ENCODE measurements around the gene TCEA2. TPM values are rescaled to one million over a fixed set of nuclear protein-coding genes. Genes with fewer than 3 reads are reported as not detected.

TCEA2 gene
- total RNA-seq, 1 experiment from 2014 or later = 38.5 TPM

GRCh38 chr20:64057628-64058498 is 5.1 kb upstream of the TCEA2 start:
- POLR2A ChIA-PET = interaction anchor here (0.5 kb wide), 1 partner anchor 111 kb away, joined by 3 read pairs; no protein-coding TSS in a partner anchor
- intact Hi-C loops (cut with micrococcal nuclease; ENCODE audit: unreplicated experiment) = no loop called here
- peak overlapping the region; percentile 68; the same call in 1 of the 2 replicates for H3K27ac ChIP-seq (ENCODE audit: low read length)

GRCh38 chr20:64058536-64058935 is 4.5 kb upstream of the TCEA2 start:
- POLR2A ChIA-PET = interaction anchor here (0.6 kb wide), 1 partner anchor 23 kb away, joined by 4 read pairs; no protein-coding TSS in a partner anchor
- in situ Hi-C loops (cut with HindIII; ENCODE audit: low pct_unique_long_range_greater_than_20kb, low sequenced_read_pairs) (no loop called here), intact Hi-C loops (cut with micrococcal nuclease; ENCODE audit: unreplicated experiment) (no loop called here)
- Histone ChIP-seq H3K27ac (ENCODE audit: low read length) (no peak overlapping the region), H3K36me3 (ENCODE audit: control insufficient read depth, insufficient read depth, low read length) (no peaks in the 10 kb centered on the region), H3K4me1 (ENCODE audit: control insufficient read depth, insufficient read depth, low read length) (peaks cover 49% of the 10 kb centered on the region), H3K4me3 (ENCODE audit: low read depth in 2 of 2, low read length in 2 of 2) (no peak overlapping the region), H3K9me3 (ENCODE audit: control insufficient read depth, insufficient read depth, low read depth, low read length) (no peaks in the 10 kb centered on the region), H3K27me3 (ENCODE audit: control insufficient read depth, insufficient read depth, low read length) (no peaks in the 10 kb centered on the region)
- ATAC-seq (no peak), DNase-seq (ENCODE audit: low read depth, low spot score) (no peak)
- CTCF ChIA-PET = no interaction called here
- no TSS peak for BruUV-seq (replicated peaks)
- TF ChIP-seq TCF7L2 (IDR thresholded peaks at IDR 0.05; ENCODE audit: low read depth, low read length) (no peak), POLR2AphosphoS5 (IDR thresholded peaks at IDR 0.05; ENCODE audit: low read depth, low read length) (no peak), REST (IDR thresholded peaks at IDR 0.05; ENCODE audit: insufficient read depth in 1 of 2, low read depth in 2 of 2, low read length in 1 of 2) (no peak), CTCF (IDR thresholded peaks at IDR 0.05) (no peak), SIN3A (IDR thresholded peaks at IDR 0.05; ENCODE audit: borderline replicate concordance, insufficient read depth, low read depth, low read length) (no peak)

More at GRCh38 chr20:64057628-64058498, 5.1 kb upstream of the TCEA2 start:
- H3K4me3 ChIP-seq (ENCODE audit: low read depth in 2 of 2, low read length in 2 of 2) = no peak overlapping the region
- no TSS peak for BruUV-seq (replicated peaks)
- CTCF ChIA-PET = interaction anchor here (2.3 kb wide), 1 partner anchor 19 kb away, joined by 14 read pairs; no protein-coding TSS in a partner anchor
- in situ Hi-C loops (cut with HindIII; ENCODE audit: low pct_unique_long_range_greater_than_20kb, low sequenced_read_pairs) = no loop called here
- DNase-seq (ENCODE audit: low read depth, low spot score) (no peak), ATAC-seq (peak; percentile 79)
- peaks cover 49% of the 10 kb centered on the region for H3K4me1 ChIP-seq (ENCODE audit: control insufficient read depth, insufficient read depth, low read length)
- no peaks in the 10 kb centered on the region for H3K36me3 ChIP-seq (ENCODE audit: control insufficient read depth, insufficient read depth, low read length)
- no peak for TF ChIP-seq POLR2AphosphoS5 (IDR thresholded peaks at IDR 0.05; ENCODE audit: low read depth, low read length)
- TF ChIP-seq CTCF (IDR thresholded peaks at IDR 0.05) = peak; percentile 96
- no peaks in the 10 kb centered on the region for H3K9me3 ChIP-seq (ENCODE audit: control insufficient read depth, insufficient read depth, low read depth, low read length)
- H3K27me3 ChIP-seq (ENCODE audit: control insufficient read depth, insufficient read depth, low read length) = no peaks in the 10 kb centered on the region

Data from Panc1 (cell line).